Activated T-cell treated with anti-CD3 and anti-CD28 coated beads, Interleukin-2, amount 50 U/mL, for 24 hours (primary cell): Measurements from ENCODE around the gene PINK1.

Experiments
- DNase-seq: peaks from one replicate; pipeline ENCODE4 v3.0.0-alpha.2; 2020
- H3K27ac Mint-ChIP-seq: 2 replicates; pipeline ENCODE4 v1.8.0; 2020; ENCODE audit warnings: mild to moderate bottlenecking, mixed read lengths
- H3K27me3 Mint-ChIP-seq: 2 replicates; pipeline ENCODE4 v1.8.0; 2020; ENCODE audit warnings: mixed read lengths
- H3K36me3 Mint-ChIP-seq: 2 replicates; pipeline ENCODE4 v1.8.0; 2020; ENCODE audit warnings: low read depth, mixed read lengths
- H3K4me1 Mint-ChIP-seq: 2 replicates; pipeline ENCODE4 v1.8.0; 2020; ENCODE audit warnings: low read depth, mixed read lengths
- H3K4me3 Mint-ChIP-seq: 2 replicates; pipeline ENCODE4 v1.8.0; 2020; ENCODE audit warnings: mild to moderate bottlenecking, moderate library complexity, mixed read lengths
- H3K9me3 Mint-ChIP-seq: 2 replicates; pipeline ENCODE4 v1.8.0; 2020; ENCODE audit warnings: mixed read lengths

The PINK1 gene

GRCh38 chr1:20633190-20634064, at the start of gene PINK1:
PINK1 (plus strand) TSS chr1:20633458; CDS start chr1:20633549, 91 bp downstream.
- Mint-ChIP-seq H3K9me3 (peaks cover 5% of the 10 kb centered on the region), H3K4me3 (peak within 1 kb of the TSS; percentile 81), H3K27me3 (no peaks in the 10 kb centered on the region), H3K27ac (peak within 1 kb of the TSS; percentile 74), H3K4me1 (peaks cover 13% of the 10 kb centered on the region), H3K36me3 (peaks cover 5% of the 10 kb centered on the region)
- DNase-seq = peak; percentile 98

- no peak overlapping the region for H3K27ac Mint-ChIP-seq
- peaks cover 40% of the 10 kb centered on the region for H3K27me3 Mint-ChIP-seq
- DNase-seq = no peak
- no peak overlapping the region for H3K4me3 Mint-ChIP-seq
- H3K4me1 Mint-ChIP-seq = peaks cover 4% of the 10 kb centered on the region
- H3K9me3 Mint-ChIP-seq = no peaks in the 10 kb centered on the region
- no peaks in the 10 kb centered on the region for H3K36me3 Mint-ChIP-seq
Observed at GRCh38 chr1:20584890-20585289, 48.4 kb upstream of the PINK1 start.

- Mint-ChIP-seq H3K36me3 (no peaks in the 10 kb centered on the region), H3K4me1 (peaks cover 4% of the 10 kb centered on the region), H3K27ac (no peak overlapping the region), H3K4me3 (no peak overlapping the region), H3K9me3 (no peaks in the 10 kb centered on the region), H3K27me3 (peaks cover 51% of the 10 kb centered on the region)
- DNase-seq = no peak
Observed at GRCh38 chr1:20586953-20587660, 46.2 kb upstream of the PINK1 start.

GRCh38 chr1:20587661-20588053, 45.6 kb upstream of the PINK1 start:
- Mint-ChIP-seq H3K4me1 (peaks cover 4% of the 10 kb centered on the region), H3K27ac (no peak overlapping the region), H3K9me3 (no peaks in the 10 kb centered on the region), H3K36me3 (no peaks in the 10 kb centered on the region), H3K4me3 (no peak overlapping the region), H3K27me3 (peaks cover 52% of the 10 kb centered on the region)
- no peak for DNase-seq

- peaks cover 53% of the 10 kb centered on the region for H3K27me3 Mint-ChIP-seq
- peaks cover 4% of the 10 kb centered on the region for H3K4me1 Mint-ChIP-seq
- H3K36me3 Mint-ChIP-seq = no peaks in the 10 kb centered on the region
- no peaks in the 10 kb centered on the region for H3K9me3 Mint-ChIP-seq
- no peak for DNase-seq
- no peak within 1 kb of the TSS for H3K27ac Mint-ChIP-seq
- H3K4me3 Mint-ChIP-seq = no peak within 1 kb of the TSS
Observed at GRCh38 chr1:20588634-20589225, 44.5 kb upstream of the PINK1 start, which contains the start of gene CDA. CDA (plus strand) TSS chr1:20589097; CDS start chr1:20589130, 33 bp downstream.

- no peaks in the 10 kb centered on the region for H3K36me3 Mint-ChIP-seq
- H3K4me1 Mint-ChIP-seq = peaks cover 4% of the 10 kb centered on the region
- no peaks in the 10 kb centered on the region for H3K9me3 Mint-ChIP-seq
- no peak overlapping the region for H3K4me3 Mint-ChIP-seq
- H3K27ac Mint-ChIP-seq = no peak overlapping the region
- no peak for DNase-seq
- peaks cover 53% of the 10 kb centered on the region for H3K27me3 Mint-ChIP-seq
Observed at GRCh38 chr1:20589331-20590278, 43.7 kb upstream of the PINK1 start.

- Mint-ChIP-seq H3K9me3 (no peaks in the 10 kb centered on the region), H3K36me3 (no peaks in the 10 kb centered on the region), H3K27ac (no peak overlapping the region), H3K4me1 (peaks cover 4% of the 10 kb centered on the region), H3K27me3 (peaks cover 56% of the 10 kb centered on the region), H3K4me3 (no peak overlapping the region)
- DNase-seq = no peak
Observed at GRCh38 chr1:20590306-20590777, 42.9 kb upstream of the PINK1 start.

GRCh38 chr1:20593756-20594155, 39.5 kb upstream of the PINK1 start:
- Mint-ChIP-seq H3K4me3 (no peak overlapping the region), H3K36me3 (no peaks in the 10 kb centered on the region), H3K27ac (no peak overlapping the region), H3K4me1 (peaks cover 4% of the 10 kb centered on the region), H3K9me3 (no peaks in the 10 kb centered on the region), H3K27me3 (peaks cover 40% of the 10 kb centered on the region)
- no peak for DNase-seq

GRCh38 chr1:20594746-20595145, 38.5 kb upstream of the PINK1 start:
- Mint-ChIP-seq H3K27ac (no peak overlapping the region), H3K4me1 (no peaks in the 10 kb centered on the region), H3K9me3 (no peaks in the 10 kb centered on the region), H3K36me3 (no peaks in the 10 kb centered on the region), H3K27me3 (peaks cover 30% of the 10 kb centered on the region), H3K4me3 (no peak overlapping the region)
- DNase-seq = no peak

GRCh38 chr1:20596106-20596505, 37.2 kb upstream of the PINK1 start:
- H3K27me3 Mint-ChIP-seq = peaks cover 19% of the 10 kb centered on the region

GRCh38 chr1:20597650-20598049, 35.6 kb upstream of the PINK1 start:
- Mint-ChIP-seq H3K36me3 (no peaks in the 10 kb centered on the region), H3K9me3 (no peaks in the 10 kb centered on the region), H3K4me3 (no peak overlapping the region), H3K27me3 (peaks cover 10% of the 10 kb centered on the region), H3K27ac (no peak overlapping the region), H3K4me1 (no peaks in the 10 kb centered on the region)
- no peak for DNase-seq

More at GRCh38 chr1:20596106-20596505, 37.2 kb upstream of the PINK1 start:
- Mint-ChIP-seq H3K9me3 (no peaks in the 10 kb centered on the region), H3K36me3 (no peaks in the 10 kb centered on the region), H3K4me1 (no peaks in the 10 kb centered on the region), H3K27ac (no peak overlapping the region), H3K4me3 (no peak overlapping the region)
- DNase-seq = no peak

GRCh38 chr1:20600156-20600555, 33.1 kb upstream of the PINK1 start:
- DNase-seq = no peak
- H3K9me3 Mint-ChIP-seq = no peaks in the 10 kb centered on the region

GRCh38 chr1:20601129-20601825, 32.0 kb upstream of the PINK1 start:
- Mint-ChIP-seq H3K4me1 (no peaks in the 10 kb centered on the region), H3K4me3 (no peak overlapping the region), H3K36me3 (no peaks in the 10 kb centered on the region), H3K9me3 (no peaks in the 10 kb centered on the region), H3K27me3 (no peaks in the 10 kb centered on the region), H3K27ac (no peak overlapping the region)
- DNase-seq = no peak

More at GRCh38 chr1:20600156-20600555, 33.1 kb upstream of the PINK1 start:
- H3K27ac Mint-ChIP-seq = no peak overlapping the region
- H3K4me3 Mint-ChIP-seq = no peak overlapping the region
- no peaks in the 10 kb centered on the region for H3K4me1 Mint-ChIP-seq
- H3K36me3 Mint-ChIP-seq = no peaks in the 10 kb centered on the region
- peaks cover 2% of the 10 kb centered on the region for H3K27me3 Mint-ChIP-seq
